DND-41 (cell line): ENCODE measurements around the gene GRIK4.

Experiments used
- ATAC-seq: fragments of 200-7000 bp; cut with Tn5 transposase; 3 replicates; pipeline ENCODE4 v1.9.1; 2021; ENCODE audit warnings: low read depth; ENCODE audit not compliant: insufficient read depth
- DNase-seq: peaks from one replicate; pipeline ENCODE4 v3.0.0-alpha.2; 2020
- H2AFZ ChIP-seq: 2 replicates; pipeline ENCODE4 v1.6.0; 2012; ENCODE audit warnings: low read depth, low read length
- H3K27ac ChIP-seq: 2 replicates; pipeline ENCODE4 v1.5.1; 2012; ENCODE audit warnings: low read length, inconsistent platforms
- H3K27me3 ChIP-seq: fragments of 200-600 bp; sonication (generic); 2 replicates; pipeline ENCODE4 v1.6.0; 2012; ENCODE audit warnings: low read length, mild to moderate bottlenecking, inconsistent platforms; ENCODE audit not compliant: insufficient read depth, poor library complexity
- H3K36me3 ChIP-seq: 2 replicates; pipeline ENCODE4 v1.5.1; 2012; ENCODE audit warnings: low read length, inconsistent platforms; ENCODE audit not compliant: insufficient read depth
- H3K4me1 ChIP-seq: 2 replicates; pipeline ENCODE4 v1.5.1; 2012; ENCODE audit warnings: mild to moderate bottlenecking, low read length; ENCODE audit not compliant: insufficient read depth
- H3K4me2 ChIP-seq: 2 replicates; pipeline ENCODE4 v1.6.0; 2012; ENCODE audit warnings: mild to moderate bottlenecking, moderate library complexity, low read length, inconsistent platforms; ENCODE audit not compliant: insufficient read depth
- H3K4me3 ChIP-seq, 2 experiments: fragments of 200-600 bp in 1 of 2; shearing (Covaris generic) in 1 of 2; 2 replicates each; pipeline ENCODE4 v1.5.1; 2012 to 2016; ENCODE audit warnings: inconsistent platforms in 2 of 2, low read length in 2 of 2, mild to moderate bottlenecking in 2 of 2, low read depth in 1 of 2, moderate library complexity in 1 of 2
- H3K79me2 ChIP-seq: 2 replicates; pipeline ENCODE4 v1.6.0; 2012; ENCODE audit warnings: low read length, inconsistent platforms; ENCODE audit not compliant: insufficient read depth
- H3K9ac ChIP-seq: 2 replicates; pipeline ENCODE4 v1.6.0; 2012; ENCODE audit warnings: low read depth, mild to moderate bottlenecking, inconsistent platforms, low read length, moderate library complexity
- H3K9me3 ChIP-seq: 2 replicates; pipeline ENCODE4 v1.5.1; 2012; ENCODE audit warnings: low read length, moderate library complexity, mild to moderate bottlenecking, inconsistent platforms; ENCODE audit not compliant: insufficient read depth, severe bottlenecking
- H4K20me1 ChIP-seq: 2 replicates; pipeline ENCODE4 v1.6.0; 2012; ENCODE audit warnings: low read length; ENCODE audit not compliant: insufficient read depth
- CTCF ChIP-seq: IDR thresholded peaks from 2 replicates; pipeline ENCODE4 v1.5.1; 2012; ENCODE audit warnings: borderline replicate concordance, low read length, moderate library complexity, mild to moderate bottlenecking; ENCODE audit not compliant: poor library complexity, severe bottlenecking; ENCODE audit errors: extremely low read depth
- EZH2 ChIP-seq: IDR thresholded peaks from 3 replicates; pipeline ENCODE4 v1.6.1; 2012; ENCODE audit warnings: borderline replicate concordance, low read depth, mild to moderate bottlenecking, moderate library complexity, low read length, inconsistent platforms; ENCODE audit not compliant: severe bottlenecking

Gene GRIK4

GRCh38 chr11:121004206-121004840, 492.8 kb downstream of the GRIK4 start:
- Histone ChIP-seq H2AFZ (no peak overlapping the region), H3K27me3 (peaks cover 9% of the 10 kb centered on the region), H3K9me3 (no peaks in the 10 kb centered on the region), H3K4me2 (no peak overlapping the region), H4K20me1 (no peaks in the 10 kb centered on the region), H3K4me3 (no peak overlapping the region), H3K27ac (no peak overlapping the region), H3K4me1 (no peaks in the 10 kb centered on the region), H3K79me2 (no peaks in the 10 kb centered on the region), H3K9ac (no peak overlapping the region), H3K36me3 (no peaks in the 10 kb centered on the region)
- TF ChIP-seq CTCF (no peak), EZH2 (no peak)
- DNase-seq (no peak), ATAC-seq (no peak)

- Histone ChIP-seq H3K27me3 (peaks cover 3% of the 10 kb centered on the region), H3K4me2 (no peak overlapping the region), H3K4me3 (no peak overlapping the region), H4K20me1 (no peaks in the 10 kb centered on the region), H2AFZ (no peak overlapping the region), H3K9ac (no peak overlapping the region), H3K4me1 (no peaks in the 10 kb centered on the region), H3K27ac (no peak overlapping the region), H3K36me3 (no peaks in the 10 kb centered on the region), H3K9me3 (no peaks in the 10 kb centered on the region), H3K79me2 (no peaks in the 10 kb centered on the region)
- TF ChIP-seq EZH2, result no peak
- ATAC-seq, result no peak
- DNase-seq, result no peak
Observed at GRCh38 chr11:121006922-121007321, 495.4 kb downstream of the GRIK4 start.

- ATAC-seq (no peak), DNase-seq (no peak)
- no peaks in the 10 kb centered on the region for H3K4me1 ChIP-seq
- H3K27me3 ChIP-seq, result peaks cover 3% of the 10 kb centered on the region
- no peak overlapping the region for H3K4me2 ChIP-seq
- H3K4me3 ChIP-seq, result no peak overlapping the region
- H3K36me3 ChIP-seq, result no peaks in the 10 kb centered on the region
- H3K9me3 ChIP-seq, result no peaks in the 10 kb centered on the region
- H4K20me1 ChIP-seq, result no peaks in the 10 kb centered on the region
- no peak overlapping the region for H3K9ac ChIP-seq
- H2AFZ ChIP-seq, result no peak overlapping the region
- H3K27ac ChIP-seq, result no peak overlapping the region
- H3K79me2 ChIP-seq, result no peaks in the 10 kb centered on the region
- TF ChIP-seq EZH2, result no peak
- no peak for TF ChIP-seq CTCF
Observed at GRCh38 chr11:121008551-121008950, 497.0 kb downstream of the GRIK4 start.

- Histone ChIP-seq H3K4me3 (no peak overlapping the region), H3K9ac (no peak overlapping the region), H4K20me1 (no peaks in the 10 kb centered on the region), H3K79me2 (no peaks in the 10 kb centered on the region), H3K27me3 (peaks cover 7% of the 10 kb centered on the region), H3K36me3 (no peaks in the 10 kb centered on the region), H3K4me1 (no peaks in the 10 kb centered on the region), H3K9me3 (no peaks in the 10 kb centered on the region), H3K4me2 (no peak overlapping the region), H2AFZ (no peak overlapping the region), H3K27ac (no peak overlapping the region)
- no peak for ATAC-seq
- DNase-seq, result no peak
- no peak for TF ChIP-seq EZH2
- TF ChIP-seq CTCF, result no peak
Observed at GRCh38 chr11:121012091-121012490, 500.5 kb downstream of the GRIK4 start.
